ENCODE data around the gene ZNF319. TPM values are rescaled to one million over a fixed set of nuclear protein-coding genes. Genes with fewer than 3 reads are reported as not detected.

The ZNF319 gene
- total RNA-seq, 2 donors from 2014 or later: 3.3 to 4.7 TPM

DNA sequence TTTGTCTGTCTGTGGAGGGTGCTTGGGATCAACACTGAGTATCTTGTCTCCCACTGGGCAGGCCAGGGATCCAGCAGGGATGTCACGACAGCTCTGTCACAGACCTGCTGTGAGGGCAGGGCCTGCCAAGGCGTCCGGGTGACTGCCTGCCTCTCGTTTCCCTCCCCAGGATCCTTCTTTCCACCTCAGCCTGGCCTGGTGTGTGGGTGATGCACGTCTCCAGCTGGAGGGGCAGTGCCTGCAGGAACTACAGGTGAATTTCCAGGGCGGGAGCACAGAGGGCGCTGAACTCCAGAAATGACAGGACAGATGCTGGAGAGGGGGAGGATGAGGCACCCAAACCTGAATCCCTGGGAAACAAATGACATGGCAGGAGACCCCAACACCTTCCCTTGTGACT, 18.3 kb upstream of the ZNF319 start:
- no peaks in the 10 kb centered on the region for H3K27me3 ChIP-seq
- H3K4me3 ChIP-seq: no peak overlapping the region
- H3K27ac ChIP-seq: no peak overlapping the region
- 82 to 83% methylated on average over 1 to 7 of the region's 7 CpGs for WGBS, 2 donors
- DNase-seq (no peak), ATAC-seq (no peak)
- no peaks in the 10 kb centered on the region for H3K9me3 ChIP-seq
- H3K4me1 ChIP-seq: peaks cover 28% of the 10 kb centered on the region
- TF ChIP-seq, protein P1, sequence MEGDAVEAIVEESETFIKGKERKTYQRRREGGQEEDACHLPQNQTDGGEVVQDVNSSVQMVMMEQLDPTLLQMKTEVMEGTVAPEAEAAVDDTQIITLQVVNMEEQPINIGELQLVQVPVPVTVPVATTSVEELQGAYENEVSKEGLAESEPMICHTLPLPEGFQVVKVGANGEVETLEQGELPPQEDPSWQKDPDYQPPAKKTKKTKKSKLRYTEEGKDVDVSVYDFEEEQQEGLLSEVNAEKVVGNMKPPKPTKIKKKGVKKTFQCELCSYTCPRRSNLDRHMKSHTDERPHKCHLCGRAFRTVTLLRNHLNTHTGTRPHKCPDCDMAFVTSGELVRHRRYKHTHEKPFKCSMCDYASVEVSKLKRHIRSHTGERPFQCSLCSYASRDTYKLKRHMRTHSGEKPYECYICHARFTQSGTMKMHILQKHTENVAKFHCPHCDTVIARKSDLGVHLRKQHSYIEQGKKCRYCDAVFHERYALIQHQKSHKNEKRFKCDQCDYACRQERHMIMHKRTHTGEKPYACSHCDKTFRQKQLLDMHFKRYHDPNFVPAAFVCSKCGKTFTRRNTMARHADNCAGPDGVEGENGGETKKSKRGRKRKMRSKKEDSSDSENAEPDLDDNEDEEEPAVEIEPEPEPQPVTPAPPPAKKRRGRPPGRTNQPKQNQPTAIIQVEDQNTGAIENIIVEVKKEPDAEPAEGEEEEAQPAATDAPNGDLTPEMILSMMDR (IDR thresholded peaks at IDR 0.05): no peak
- intact Hi-C loops (cut with DNase I): loop anchor here (5.0 to 10.0 kb wide), 2 partner anchors 93 to 444 kb away; no protein-coding TSS in a partner anchor
- H3K36me3 ChIP-seq (replicated peaks in 1 of 2; ENCODE audit: insufficient read depth in 1 of 2, low read depth in 2 of 2): no peaks in the 10 kb centered on the region

DNA sequence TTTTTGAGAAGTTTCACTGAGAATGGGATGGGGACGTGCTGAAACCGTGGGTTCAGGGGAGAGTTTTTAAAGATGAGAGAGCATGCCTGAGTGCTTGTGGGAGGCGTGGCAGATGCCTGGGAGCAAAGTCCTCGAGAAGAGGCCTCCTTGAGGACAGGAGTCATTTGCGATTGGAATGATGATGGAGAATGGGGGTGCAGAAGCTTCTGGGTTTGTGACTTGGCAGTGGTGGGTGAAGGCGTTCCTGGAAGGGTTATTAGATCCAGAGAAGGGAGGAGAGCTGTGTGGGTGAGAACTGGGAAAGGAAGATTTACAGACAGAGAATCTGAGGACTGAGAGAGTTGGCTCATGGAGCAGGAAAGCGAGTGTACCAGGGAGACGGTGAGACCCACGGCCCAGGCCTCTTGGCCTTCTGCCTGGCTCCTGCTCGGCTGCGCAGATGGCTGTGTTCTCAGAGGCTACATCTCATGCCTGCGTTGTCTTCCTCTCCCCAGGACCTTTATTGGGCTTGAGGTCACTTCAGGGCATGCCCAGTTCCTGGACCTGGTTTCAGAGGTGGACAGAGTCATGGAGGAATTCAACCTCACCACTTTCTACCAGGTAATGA, 16.5 kb upstream of the ZNF319 start:
- Histone ChIP-seq H3K27ac (no peak overlapping the region), H3K27me3 (no peaks in the 10 kb centered on the region), H3K4me1 (peaks cover 9% of the 10 kb centered on the region), H3K4me3 (no peak overlapping the region), H3K36me3 (replicated peaks in 1 of 2; ENCODE audit: insufficient read depth in 1 of 2, low read depth in 2 of 2) (no peaks in the 10 kb centered on the region), H3K9me3 (no peaks in the 10 kb centered on the region)
- TF ChIP-seq POLR2A (IDR thresholded peaks at IDR 0.05): no peak
- TF ChIP-seq, protein P1 (IDR thresholded peaks at IDR 0.05): no peak
- 46 to 48% methylated on average over 12 of the region's 12 CpGs for WGBS, 2 donors
- ATAC-seq (peak; percentile 52), DNase-seq (peak; percentile 37 to 76 (median 47))
- intact Hi-C loops (cut with DNase I): loop anchor here (5.0 to 10.0 kb wide), 2 partner anchors 95 to 442 kb away; no protein-coding TSS in a partner anchor

GRCh38 chr16:58013201-58013956, 12.9 kb upstream of the ZNF319 start:
- no peaks in the 10 kb centered on the region for H3K27me3 ChIP-seq
- 88 to 89% methylated on average over 8 to 9 of the region's 9 CpGs for WGBS, 2 donors
- no peak overlapping the region for H3K4me3 ChIP-seq
- no peak for ATAC-seq
- H3K9me3 ChIP-seq: no peaks in the 10 kb centered on the region
- no peak overlapping the region for H3K27ac ChIP-seq
- intact Hi-C loops (cut with DNase I): loop anchor here (10.0 kb wide), 1 partner anchor 439 kb away; no protein-coding TSS in a partner anchor
- no peak for DNase-seq
- TF ChIP-seq, protein P1 (IDR thresholded peaks at IDR 0.05): no peak
- TF ChIP-seq POLR2A (IDR thresholded peaks at IDR 0.05): no peak
- H3K36me3 ChIP-seq (replicated peaks in 1 of 2; ENCODE audit: insufficient read depth in 1 of 2, low read depth in 2 of 2): peaks cover 0 to 7% of the 10 kb centered on the region in 2 donors
- H3K4me1 ChIP-seq: peaks cover 8% of the 10 kb centered on the region

- no peak overlapping the region for H3K27ac ChIP-seq
- H3K27me3 ChIP-seq: no peaks in the 10 kb centered on the region
- H3K4me3 ChIP-seq: no peak overlapping the region
- 79 to 86% methylated on average over 9 of the region's 9 CpGs for WGBS, 2 donors
- peaks cover 0 to 7% of the 10 kb centered on the region in 2 donors for H3K36me3 ChIP-seq (replicated peaks in 1 of 2; ENCODE audit: insufficient read depth in 1 of 2, low read depth in 2 of 2)
- no peak for TF ChIP-seq POLR2A (IDR thresholded peaks at IDR 0.05)
- TF ChIP-seq, protein P1 (IDR thresholded peaks at IDR 0.05): no peak
- intact Hi-C loops (cut with DNase I): loop anchor here (10.0 kb wide), 1 partner anchor 438 kb away; no protein-coding TSS in a partner anchor
- H3K9me3 ChIP-seq: no peaks in the 10 kb centered on the region
- ATAC-seq (no peak), DNase-seq (no peak)
- peaks cover 8% of the 10 kb centered on the region for H3K4me1 ChIP-seq
Observed at GRCh38 chr16:58012481-58012880, 12.0 kb upstream of the ZNF319 start.
